Measurements from ENCODE around the gene BNIP1.

GRCh38 chr5:173143567-173143966 is 764 bp upstream of the BNIP1 start:
- TF ChIP-seq CTCF (IDR thresholded peaks at IDR 0.05; ENCODE audit: poor library complexity) (no peak), EZH2 (IDR thresholded peaks at IDR 0.05; ENCODE audit: borderline replicate concordance) (no peak), EZH2phosphoT487 (IDR thresholded peaks at IDR 0.05; ENCODE audit: low read depth, severe bottlenecking, unreplicated experiment) (no peak)
